ENCODE data around the gene TRUB1.
"Not testable (repeated sequence)": the region's sequence is repeated elsewhere in the genome, so short reads cannot be mapped to it uniquely, and the experiment has no call there.

TRUB1 gene

DNA sequence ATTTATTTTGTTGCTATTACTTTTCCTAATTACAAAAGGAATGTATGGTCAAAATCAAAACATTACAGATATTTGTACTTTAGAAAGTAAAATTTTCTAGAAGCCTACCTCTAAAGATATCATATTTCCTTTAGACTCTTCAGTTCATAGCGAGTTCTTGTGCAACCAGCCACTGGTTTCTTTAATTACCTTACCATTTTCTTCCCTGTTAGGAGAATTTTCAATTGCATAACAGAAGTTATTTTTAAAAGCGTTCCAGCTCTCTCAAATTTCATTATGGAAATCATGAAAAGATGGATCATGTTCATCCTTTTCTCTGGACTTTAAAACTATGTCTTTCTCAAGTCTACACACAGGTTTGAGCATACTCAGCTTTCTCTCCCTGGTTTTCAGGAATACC lies 5.0 kb upstream of the TRUB1 start:
- H3K4me2 ChIP-seq (ENCODE audit: insufficient read depth, low read length) = no peak overlapping the region
- no peak for TF ChIP-seq EZH2 (IDR thresholded peaks at IDR 0.05; ENCODE audit: borderline replicate concordance, low read depth, low read length, severe bottlenecking)
- TF ChIP-seq, protein P1, sequence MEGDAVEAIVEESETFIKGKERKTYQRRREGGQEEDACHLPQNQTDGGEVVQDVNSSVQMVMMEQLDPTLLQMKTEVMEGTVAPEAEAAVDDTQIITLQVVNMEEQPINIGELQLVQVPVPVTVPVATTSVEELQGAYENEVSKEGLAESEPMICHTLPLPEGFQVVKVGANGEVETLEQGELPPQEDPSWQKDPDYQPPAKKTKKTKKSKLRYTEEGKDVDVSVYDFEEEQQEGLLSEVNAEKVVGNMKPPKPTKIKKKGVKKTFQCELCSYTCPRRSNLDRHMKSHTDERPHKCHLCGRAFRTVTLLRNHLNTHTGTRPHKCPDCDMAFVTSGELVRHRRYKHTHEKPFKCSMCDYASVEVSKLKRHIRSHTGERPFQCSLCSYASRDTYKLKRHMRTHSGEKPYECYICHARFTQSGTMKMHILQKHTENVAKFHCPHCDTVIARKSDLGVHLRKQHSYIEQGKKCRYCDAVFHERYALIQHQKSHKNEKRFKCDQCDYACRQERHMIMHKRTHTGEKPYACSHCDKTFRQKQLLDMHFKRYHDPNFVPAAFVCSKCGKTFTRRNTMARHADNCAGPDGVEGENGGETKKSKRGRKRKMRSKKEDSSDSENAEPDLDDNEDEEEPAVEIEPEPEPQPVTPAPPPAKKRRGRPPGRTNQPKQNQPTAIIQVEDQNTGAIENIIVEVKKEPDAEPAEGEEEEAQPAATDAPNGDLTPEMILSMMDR (IDR thresholded peaks at IDR 0.05; ENCODE audit: borderline replicate concordance, extremely low read depth, low read length, poor library complexity, severe bottlenecking) = no peak
- DNase-seq = no peak

DNA sequence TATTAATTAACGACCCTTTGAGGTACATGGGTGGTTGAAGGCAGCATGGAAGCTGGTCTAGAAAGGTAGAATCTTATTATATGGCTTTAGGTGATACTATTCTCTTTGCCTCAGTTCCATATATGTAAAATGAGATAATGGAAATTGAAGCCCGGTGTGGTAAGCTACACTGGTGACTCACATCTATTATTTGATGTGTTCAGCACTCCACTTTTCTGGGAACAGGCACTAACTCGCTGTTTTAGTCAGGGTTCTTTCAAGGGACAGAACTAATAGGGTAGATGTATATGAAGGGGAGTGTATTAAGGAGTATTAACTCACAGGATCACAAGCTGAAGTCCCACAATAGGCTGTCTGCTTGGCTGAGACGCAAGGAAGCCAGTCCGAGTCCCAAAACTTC lies 4.4 kb upstream of the TRUB1 start:
- peaks cover 5% of the 10 kb centered on the region for H3K9me3 ChIP-seq (ENCODE audit: insufficient read depth, low read length, severe bottlenecking)
- H3K27me3 ChIP-seq (ENCODE audit: insufficient read depth, low read length, poor library complexity) = no peaks in the 10 kb centered on the region
- no peak overlapping the region for H3K27ac ChIP-seq (ENCODE audit: low read length)
- H3K36me3 ChIP-seq (ENCODE audit: insufficient read depth, low read length) = peaks cover 5% of the 10 kb centered on the region; the same call in 1 of the 2 replicates
- H3K79me2 ChIP-seq (ENCODE audit: insufficient read depth, low read length) = peaks cover 6% of the 10 kb centered on the region
- no peak for DNase-seq
- ATAC-seq (ENCODE audit: insufficient read depth, low read depth) = no peak
- no peak overlapping the region; the same call in 1 of the 2 replicates for H2AFZ ChIP-seq (ENCODE audit: low read depth, low read length)
- H3K4me3 ChIP-seq (ENCODE audit: low read depth in 1 of 2, low read length in 2 of 2) = no peak overlapping the region
- TF ChIP-seq, protein P1 (IDR thresholded peaks at IDR 0.05; ENCODE audit: borderline replicate concordance, extremely low read depth, low read length, poor library complexity, severe bottlenecking) = no peak
- no peak for TF ChIP-seq EZH2 (IDR thresholded peaks at IDR 0.05; ENCODE audit: borderline replicate concordance, low read depth, low read length, severe bottlenecking)
- H3K4me2 ChIP-seq (ENCODE audit: insufficient read depth, low read length) = no peak overlapping the region
- peaks cover 4% of the 10 kb centered on the region; the same call in 1 of the 2 replicates for H3K4me1 ChIP-seq (ENCODE audit: insufficient read depth, low read length)
- no peaks in the 10 kb centered on the region for H4K20me1 ChIP-seq (ENCODE audit: insufficient read depth, low read length)
- no peak overlapping the region for H3K9ac ChIP-seq (ENCODE audit: low read depth, low read length)

More for the DNA sequence above, 5.0 kb upstream of the TRUB1 start:
- Histone ChIP-seq H3K9ac (ENCODE audit: low read depth, low read length) (no peak overlapping the region), H3K79me2 (ENCODE audit: insufficient read depth, low read length) (no peaks in the 10 kb centered on the region), H3K36me3 (ENCODE audit: insufficient read depth, low read length) (no peaks in the 10 kb centered on the region), H3K4me1 (ENCODE audit: insufficient read depth, low read length) (peaks cover 4% of the 10 kb centered on the region; the same call in 1 of the 2 replicates), H2AFZ (ENCODE audit: low read depth, low read length) (no peak overlapping the region), H3K27me3 (ENCODE audit: insufficient read depth, low read length, poor library complexity) (no peaks in the 10 kb centered on the region), H3K27ac (ENCODE audit: low read length) (no peak overlapping the region), H3K9me3 (ENCODE audit: insufficient read depth, low read length, severe bottlenecking) (peaks cover 5% of the 10 kb centered on the region), H4K20me1 (ENCODE audit: insufficient read depth, low read length) (no peaks in the 10 kb centered on the region), H3K4me3 (ENCODE audit: low read depth in 1 of 2, low read length in 2 of 2) (no peak overlapping the region)
- ATAC-seq (ENCODE audit: insufficient read depth, low read depth) = no peak

DNA sequence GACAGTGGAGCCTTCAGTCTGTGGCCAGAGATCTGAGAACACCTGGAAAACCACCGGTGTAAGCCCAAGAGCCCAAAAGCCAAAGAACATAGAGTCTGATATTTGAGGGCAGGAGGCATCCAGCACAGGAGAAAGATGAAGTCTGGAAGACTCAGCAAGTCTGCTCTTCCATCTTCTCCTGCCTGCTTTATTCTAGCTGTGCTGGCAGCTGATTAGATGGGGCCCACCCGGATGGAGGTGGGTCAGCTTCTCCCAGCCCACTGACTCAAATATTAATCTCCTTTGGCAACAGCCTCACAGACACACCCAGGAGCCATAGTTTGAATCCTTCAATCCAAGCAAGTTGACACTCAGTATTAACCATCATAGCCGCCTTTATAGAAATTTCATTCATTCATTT lies 4.0 kb upstream of the TRUB1 start:
- not testable (repeated sequence) for H3K79me2 ChIP-seq (ENCODE audit: insufficient read depth, low read length); H3K4me2 ChIP-seq (ENCODE audit: insufficient read depth, low read length); H3K27me3 ChIP-seq (ENCODE audit: insufficient read depth, low read length, poor library complexity); H3K9ac ChIP-seq (ENCODE audit: low read depth, low read length); H3K4me1 ChIP-seq (ENCODE audit: insufficient read depth, low read length); H3K27ac ChIP-seq (ENCODE audit: low read length); H3K9me3 ChIP-seq (ENCODE audit: insufficient read depth, low read length, severe bottlenecking); H2AFZ ChIP-seq (ENCODE audit: low read depth, low read length); H3K36me3 ChIP-seq (ENCODE audit: insufficient read depth, low read length); DNase-seq; H3K4me3 ChIP-seq (ENCODE audit: low read depth in 1 of 2, low read length in 2 of 2); H4K20me1 ChIP-seq (ENCODE audit: insufficient read depth, low read length); ATAC-seq (ENCODE audit: insufficient read depth, low read depth)

DNA sequence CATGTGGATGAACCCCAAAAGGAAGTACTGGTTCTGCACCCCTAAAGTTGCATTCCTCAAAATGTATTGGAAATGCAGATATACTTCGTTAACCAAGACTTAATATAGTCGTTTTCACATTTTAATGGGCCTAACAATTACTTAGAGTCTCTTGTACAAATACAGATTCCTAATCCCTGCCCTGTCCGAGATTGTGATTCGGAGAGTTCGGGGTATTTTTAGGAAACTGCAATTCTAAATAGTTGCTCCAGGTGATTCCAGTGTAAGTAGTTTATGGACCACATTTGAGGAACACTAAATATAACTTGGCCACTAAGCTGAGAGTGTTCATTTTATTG lies 830 bp downstream of the TRUB1 start:
- Histone ChIP-seq H3K27ac (ENCODE audit: low read length) (peak overlapping the region; percentile 89), H3K4me2 (ENCODE audit: insufficient read depth, low read length) (peak overlapping the region; percentile 82), H2AFZ (ENCODE audit: low read depth, low read length) (peak overlapping the region; percentile 95), H3K79me2 (ENCODE audit: insufficient read depth, low read length) (peaks cover 34% of the 10 kb centered on the region), H3K4me3 (ENCODE audit: low read depth in 1 of 2, low read length in 2 of 2) (peak overlapping the region; percentile 80 to 93), H4K20me1 (ENCODE audit: insufficient read depth, low read length) (peaks cover 5% of the 10 kb centered on the region; the same call in 1 of the 2 replicates), H3K9me3 (ENCODE audit: insufficient read depth, low read length, severe bottlenecking) (no peaks in the 10 kb centered on the region), H3K4me1 (ENCODE audit: insufficient read depth, low read length) (peaks cover 22% of the 10 kb centered on the region), H3K36me3 (ENCODE audit: insufficient read depth, low read length) (peaks cover 32% of the 10 kb centered on the region), H3K9ac (ENCODE audit: low read depth, low read length) (peak overlapping the region; percentile 85), H3K27me3 (ENCODE audit: insufficient read depth, low read length, poor library complexity) (no peaks in the 10 kb centered on the region)
- TF ChIP-seq, protein P1 (IDR thresholded peaks at IDR 0.05; ENCODE audit: borderline replicate concordance, extremely low read depth, low read length, poor library complexity, severe bottlenecking) = no peak
- TF ChIP-seq EZH2 (IDR thresholded peaks at IDR 0.05; ENCODE audit: borderline replicate concordance, low read depth, low read length, severe bottlenecking) = no peak
- DNase-seq (no peak), ATAC-seq (ENCODE audit: insufficient read depth, low read depth) (no peak)

Measured in DND-41 (cell line).